Measurements from ENCODE around the gene PIK3R4.

GRCh38 chr3:130654921-130655320 lies 91.7 kb downstream of the PIK3R4 start:
- TF ChIP-seq JUND (IDR thresholded peaks at IDR 0.05) (no peak), REST (IDR thresholded peaks at IDR 0.05) (no peak)
